GM21825 (cell line): Measurements from ENCODE around the gene PTBP1.

Source experiments
- ATAC-seq: cut with Tn5 transposase; IDR thresholded peaks from one replicate; pipeline ENCODE4 v1.9.1; 2021; ENCODE audit warnings: mild to moderate bottlenecking, moderate library complexity; ENCODE audit not compliant: unreplicated experiment

PTBP1 gene

DNA sequence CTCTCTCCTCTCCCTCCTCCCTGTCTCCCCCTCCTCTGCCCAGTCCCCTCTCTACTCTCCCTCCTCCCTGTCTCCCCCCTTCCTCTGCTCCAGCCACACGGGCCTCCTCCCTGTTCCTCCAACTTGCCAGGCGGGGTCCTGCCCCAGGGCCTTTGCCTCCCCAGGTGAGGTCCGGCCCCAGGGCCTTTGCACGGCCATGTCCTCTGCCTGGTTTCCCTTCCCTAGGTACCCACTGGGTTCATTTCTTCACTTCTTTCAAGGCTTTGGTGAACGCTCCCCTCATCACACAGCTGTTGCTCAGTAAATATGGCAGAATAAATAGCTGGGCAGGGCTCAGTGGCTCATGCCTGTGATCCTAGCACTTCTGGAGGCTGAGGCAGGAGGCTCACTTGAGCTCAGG is 25.2 kb upstream of the PTBP1 start:
- no peak for ATAC-seq

DNA sequence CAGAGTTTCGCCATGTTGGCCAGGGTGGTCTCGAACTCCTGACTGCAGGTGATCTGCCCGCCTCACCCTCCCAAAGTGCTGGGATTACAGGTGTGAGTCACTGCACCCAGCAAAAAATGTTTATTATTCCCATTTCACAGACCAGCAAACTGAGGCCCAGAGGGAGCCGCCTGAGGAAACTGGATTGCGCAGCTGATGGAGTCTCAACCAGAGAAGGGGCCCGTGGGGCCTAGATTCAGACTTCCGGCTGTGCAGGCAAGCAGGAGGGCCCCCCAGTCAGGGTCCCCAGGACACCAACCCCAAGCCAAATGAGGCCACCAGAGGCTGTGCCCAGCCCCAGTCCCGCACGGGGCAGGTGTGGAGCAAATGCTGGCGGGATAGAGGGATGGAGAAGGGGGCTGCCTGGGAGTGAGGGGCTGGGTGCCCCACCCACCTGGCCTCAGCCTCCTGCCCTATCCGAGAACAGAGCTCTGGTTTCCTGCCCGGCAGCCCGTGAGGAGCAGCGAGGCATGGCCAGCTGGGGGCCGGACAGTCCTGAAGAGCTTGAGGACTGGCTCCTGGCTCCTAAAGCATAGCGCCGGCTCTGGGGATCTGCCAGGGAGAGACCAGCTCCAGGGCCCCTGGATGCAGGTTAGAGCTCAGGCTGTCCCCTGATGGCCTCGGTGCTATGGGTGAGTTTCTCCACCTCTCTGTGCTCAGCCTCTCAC is 24.4 kb upstream of the PTBP1 start:
- ATAC-seq: no peak

DNA sequence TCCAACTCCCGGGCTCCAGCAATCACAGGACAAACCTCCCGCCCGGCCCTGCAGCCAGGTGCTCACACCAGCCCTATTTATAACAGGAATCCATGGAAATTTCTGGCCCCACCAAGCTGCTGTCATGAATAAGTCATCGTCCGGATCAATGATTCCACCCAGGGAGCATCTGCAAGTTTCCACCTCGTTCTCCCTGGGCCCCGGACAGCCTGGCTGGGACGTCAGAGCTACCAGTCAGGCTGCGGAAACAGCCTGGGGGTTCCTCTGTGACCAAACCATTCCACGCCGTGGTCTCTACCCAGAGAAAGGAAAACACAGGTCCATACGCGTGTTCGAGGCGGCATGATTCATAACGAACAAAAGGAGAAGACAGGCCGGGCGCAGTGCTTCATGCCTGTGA is 20.7 kb upstream of the PTBP1 start:
- ATAC-seq: no peak

DNA sequence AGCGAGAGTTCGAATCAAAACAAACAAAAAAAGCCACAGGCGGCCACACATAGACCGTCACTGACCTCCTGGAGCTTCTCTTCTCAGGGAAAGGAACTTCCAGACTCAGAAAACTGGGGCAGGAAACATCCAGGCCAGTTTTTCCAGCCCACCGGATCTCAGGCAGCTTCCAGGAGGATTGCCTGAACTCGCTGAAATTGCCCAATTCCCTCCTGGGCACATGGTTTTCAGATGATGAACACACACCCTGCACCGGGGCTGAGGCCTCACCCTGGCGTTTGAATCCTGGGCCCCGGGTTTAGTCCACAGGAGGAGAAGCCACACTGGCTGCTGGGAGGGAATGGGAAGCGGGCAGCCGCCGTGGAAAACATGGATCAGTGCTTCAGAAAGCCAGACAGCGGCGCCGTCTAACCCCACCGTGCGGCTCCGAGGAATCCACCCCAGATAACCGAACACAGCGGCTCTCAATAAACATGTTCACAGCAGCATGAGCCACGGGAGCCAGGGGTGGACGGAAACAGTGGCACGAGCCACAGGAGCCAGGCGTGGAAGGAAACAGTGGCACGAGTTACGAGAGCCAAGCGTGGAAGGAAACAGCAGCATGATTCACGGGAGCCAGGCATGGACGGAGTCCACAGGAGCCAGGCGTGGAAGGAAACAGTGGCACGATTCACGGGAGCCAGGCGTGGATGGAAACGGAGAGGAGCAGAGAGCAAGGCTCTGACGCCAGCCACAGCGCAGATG is 18.2 kb upstream of the PTBP1 start:
- ATAC-seq: no peak

DNA sequence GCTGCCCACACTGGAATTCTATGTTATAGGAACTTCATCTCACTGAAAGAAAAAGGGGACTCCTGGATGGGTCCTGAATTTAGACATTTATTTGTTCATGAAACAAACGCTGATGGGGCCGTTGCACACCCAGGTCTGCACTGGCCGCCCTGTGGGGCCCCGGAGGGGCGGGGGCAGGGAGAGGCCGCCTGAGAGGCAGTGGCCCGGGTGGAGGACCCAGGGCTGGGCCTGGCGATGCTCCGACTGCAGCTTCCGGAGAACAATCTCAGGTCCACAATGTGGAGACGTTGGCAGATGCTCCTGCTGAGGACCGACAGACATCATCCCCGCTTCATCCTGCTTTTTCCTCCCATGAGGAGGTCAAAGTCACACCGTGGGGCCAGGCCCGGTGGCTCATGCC is 16.3 kb upstream of the PTBP1 start:
- ATAC-seq: no peak

DNA sequence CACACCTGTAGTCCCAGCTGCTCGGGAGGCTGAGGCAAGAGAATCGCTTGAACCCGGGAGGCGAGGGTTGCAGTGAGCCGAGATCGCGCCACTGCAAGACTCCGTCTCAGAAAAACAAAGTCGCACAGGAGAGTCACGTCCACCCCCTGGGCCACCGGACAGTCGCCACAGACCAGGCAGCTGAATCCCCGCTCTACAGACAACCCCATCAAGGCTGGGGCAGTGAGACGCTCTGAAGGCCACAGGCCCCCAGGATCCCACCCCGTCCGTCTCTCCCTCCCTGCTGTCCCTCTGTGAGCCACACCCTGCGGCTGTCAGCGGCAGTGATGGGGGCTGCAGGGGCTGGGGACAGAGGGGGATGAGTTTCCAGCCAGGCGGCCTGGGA is 15.5 kb upstream of the PTBP1 start:
- no peak for ATAC-seq

DNA sequence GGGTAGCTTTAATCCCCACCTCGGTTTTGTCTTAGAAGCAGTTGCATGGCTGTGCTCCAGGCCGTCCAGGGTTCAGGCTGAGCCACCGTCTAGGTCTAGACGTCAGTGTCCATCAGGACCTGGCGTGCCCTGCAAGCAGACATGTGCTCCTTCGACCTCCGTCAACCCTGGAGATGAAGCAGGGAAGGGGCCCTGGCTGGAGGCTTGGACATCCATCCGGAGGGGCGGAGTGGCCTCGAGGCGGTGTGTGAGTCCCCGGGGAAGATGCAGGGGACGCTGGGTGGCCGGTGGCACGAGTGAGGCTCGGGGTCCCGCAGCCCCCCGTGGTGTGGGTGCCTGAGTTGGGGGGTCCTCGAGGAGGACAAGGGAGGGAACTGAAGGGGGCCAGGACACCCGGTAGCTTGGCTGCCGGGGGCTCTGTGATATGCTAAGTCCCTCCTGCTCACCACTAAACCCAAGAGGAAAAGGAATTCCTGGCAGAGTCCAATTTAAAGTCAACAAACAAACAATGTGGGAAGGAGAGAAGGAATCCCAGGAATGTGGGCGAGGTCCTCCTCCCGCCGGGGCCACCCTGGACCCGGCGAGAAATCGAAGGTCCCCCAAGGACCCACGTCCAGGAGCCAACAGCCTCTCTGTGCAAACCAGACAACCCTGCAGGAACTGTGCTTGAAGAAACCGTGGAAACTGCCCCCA is 14.9 kb upstream of the PTBP1 start:
- no peak for ATAC-seq

DNA sequence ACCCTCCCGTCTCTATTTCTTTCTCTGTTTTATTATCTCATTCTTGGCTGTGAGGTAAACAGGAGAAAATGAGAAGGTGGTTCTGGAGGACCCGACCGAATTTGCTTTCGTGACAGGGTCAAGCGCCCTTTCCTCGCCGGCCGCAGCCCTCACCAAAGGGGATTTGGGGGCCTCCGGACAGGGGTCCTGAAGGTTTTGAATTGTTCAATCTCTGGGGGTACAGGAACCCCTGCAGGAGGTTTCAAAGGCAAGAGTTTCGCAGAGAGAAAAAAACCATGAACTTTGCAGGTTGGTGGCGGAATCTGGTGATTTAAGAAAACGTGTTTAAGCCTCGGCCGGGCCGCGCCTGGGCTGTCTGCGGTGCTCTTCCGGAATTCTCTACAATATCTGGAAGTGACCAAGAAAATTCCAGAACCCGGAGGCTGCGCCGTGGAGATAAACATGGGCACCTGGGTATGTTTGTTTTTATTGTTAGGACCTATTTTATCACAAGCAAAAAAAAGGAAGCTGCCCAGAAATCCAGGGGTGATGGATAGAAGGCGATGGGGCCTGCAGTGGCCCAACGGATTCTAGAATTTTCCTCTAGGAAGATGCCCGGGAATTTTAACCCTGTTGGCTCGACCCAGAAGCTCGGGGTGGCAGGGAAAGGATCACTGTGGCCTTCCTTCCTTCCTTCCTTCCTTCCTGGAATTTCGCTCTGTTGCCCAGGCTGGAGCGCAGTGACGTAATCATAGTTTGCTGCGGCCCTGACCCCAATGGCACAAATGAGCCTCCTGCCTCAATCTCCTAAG is 14.2 kb upstream of the PTBP1 start:
- ATAC-seq: no peak

DNA sequence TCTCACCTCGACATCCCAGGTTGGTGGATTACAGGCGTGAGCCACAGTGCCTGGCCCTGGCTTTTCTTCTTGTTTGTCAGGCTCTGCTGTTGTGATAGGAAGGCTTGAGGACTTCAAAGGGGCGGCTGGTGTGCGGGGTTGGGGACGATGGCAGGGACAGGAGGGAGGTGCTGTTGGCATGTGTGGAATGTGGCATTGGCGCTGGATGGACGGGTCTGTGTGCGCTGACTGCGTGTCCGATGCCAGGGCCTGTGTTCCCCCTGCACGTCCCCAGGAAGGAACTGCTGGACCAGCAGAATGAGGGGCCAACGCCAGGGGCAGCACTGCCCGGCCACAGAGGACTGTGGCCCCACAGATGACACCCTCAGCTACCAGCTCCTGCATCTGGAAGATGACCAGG is 12.7 kb upstream of the PTBP1 start:
- ATAC-seq: no peak

DNA sequence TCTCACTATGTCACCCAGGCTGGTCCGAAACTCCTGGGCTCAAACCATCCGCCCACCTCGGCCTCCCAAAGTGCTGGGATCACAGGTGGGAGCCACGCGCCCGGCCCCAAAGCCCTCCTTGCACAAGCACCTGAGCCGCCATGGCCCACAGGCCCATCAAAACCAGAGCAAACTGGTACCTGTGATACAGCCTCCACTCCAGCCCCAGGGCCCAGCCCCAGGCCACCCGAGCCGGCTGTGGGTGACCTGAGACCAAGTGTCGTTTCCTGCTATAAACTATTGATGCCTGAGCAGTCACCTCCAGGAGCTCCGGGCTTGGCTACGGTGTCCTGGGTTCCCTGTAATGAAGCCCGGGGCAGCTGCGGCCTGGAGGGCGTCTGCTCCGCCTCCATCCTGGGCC is 9.7 kb upstream of the PTBP1 start:
- ATAC-seq: no peak

DNA sequence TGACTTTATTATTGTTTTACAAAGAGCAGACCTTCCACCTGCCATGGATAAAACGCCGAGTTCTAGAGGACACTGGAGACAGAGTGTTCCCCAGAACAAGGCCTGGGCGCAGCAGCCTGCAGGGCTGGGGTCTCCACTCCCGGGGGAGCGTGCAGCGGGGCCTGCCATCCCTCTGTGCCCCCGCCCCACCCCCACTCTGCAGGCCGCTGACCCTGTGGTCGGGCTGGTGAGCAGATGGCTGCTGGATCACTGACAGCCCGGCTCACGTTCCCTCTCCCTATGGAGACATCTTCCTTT is 8.6 kb upstream of the PTBP1 start:
- no peak for ATAC-seq

DNA sequence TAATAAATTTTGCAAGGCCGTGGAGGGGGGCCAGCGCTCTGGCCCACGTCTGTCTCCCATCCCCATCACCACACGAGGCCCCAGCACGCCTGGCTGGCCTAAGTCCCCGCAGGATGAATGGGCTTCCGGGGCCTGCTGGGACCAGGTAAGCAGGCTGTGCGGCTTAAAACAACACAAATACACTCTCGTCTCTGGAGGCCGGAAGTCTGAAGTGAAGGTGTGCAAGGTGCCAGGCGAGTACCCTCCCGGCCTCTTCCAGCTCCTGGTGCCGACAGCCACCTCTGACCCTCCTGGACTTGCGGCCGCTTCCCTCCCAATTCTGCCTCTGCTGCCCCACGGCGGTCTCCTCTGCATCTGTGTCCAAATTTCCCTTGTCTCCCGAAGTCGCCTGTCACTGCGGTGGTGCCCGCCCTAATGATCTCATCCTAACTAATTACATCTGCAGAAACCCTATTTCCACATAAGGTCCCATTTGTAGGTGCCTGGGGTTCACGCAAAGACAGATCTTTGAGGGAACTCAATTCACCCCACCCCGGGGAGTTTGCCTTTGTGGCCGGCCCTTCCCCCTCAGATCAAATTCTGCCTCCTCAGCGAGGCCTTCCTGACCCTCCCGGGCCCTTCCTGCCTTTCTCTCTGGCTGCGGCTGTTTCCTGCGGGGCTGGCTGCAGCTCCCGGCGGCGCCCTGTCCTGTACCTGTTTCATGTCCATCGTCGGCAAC is 8.1 kb upstream of the PTBP1 start:
- ATAC-seq: no peak

DNA sequence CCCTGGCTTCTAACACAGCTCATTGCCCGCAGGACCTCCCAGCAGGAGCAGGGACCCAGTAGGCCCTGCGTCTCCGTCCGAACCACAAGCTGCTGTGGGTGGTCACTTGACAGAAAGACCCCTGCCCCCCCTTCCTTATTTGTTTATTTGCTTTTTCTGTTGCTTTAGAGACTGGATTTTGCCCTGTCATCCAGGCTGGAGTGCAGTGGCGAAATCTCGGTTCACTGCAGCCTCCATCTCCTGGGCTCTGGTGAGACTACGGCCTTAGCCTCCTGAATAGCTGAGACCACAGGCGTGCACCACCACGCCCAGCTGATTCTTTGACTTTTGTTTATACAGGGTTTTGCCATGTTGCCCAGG is 7.6 kb upstream of the PTBP1 start:
- no peak for ATAC-seq

DNA sequence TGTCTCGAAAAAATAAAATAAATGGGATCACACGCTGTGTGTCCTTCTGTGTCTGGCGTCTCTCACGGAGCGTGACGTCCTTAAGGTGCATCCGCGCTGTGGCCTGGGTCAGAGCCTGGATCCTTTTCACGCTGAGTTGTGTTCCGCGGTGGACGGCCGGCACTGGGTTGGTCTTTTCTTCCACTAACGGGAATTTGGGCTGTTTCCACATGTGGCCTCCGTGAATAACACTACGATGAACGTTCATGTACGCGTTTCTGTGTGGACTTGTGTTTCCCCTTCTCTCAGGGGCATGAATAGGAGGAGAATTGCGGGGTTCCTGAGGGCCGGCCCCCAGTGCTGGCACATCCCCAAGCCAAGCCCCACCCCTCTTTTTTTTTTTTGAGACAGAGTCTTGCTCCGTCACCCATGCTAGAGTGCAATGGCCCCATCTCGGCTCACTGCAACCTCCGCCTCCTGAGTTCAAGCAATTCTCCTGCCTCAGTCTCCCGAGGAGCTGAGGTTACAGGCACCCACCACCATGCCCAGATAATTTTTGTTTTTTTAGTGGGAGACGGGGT is 6.2 kb upstream of the PTBP1 start:
- ATAC-seq: no peak

DNA sequence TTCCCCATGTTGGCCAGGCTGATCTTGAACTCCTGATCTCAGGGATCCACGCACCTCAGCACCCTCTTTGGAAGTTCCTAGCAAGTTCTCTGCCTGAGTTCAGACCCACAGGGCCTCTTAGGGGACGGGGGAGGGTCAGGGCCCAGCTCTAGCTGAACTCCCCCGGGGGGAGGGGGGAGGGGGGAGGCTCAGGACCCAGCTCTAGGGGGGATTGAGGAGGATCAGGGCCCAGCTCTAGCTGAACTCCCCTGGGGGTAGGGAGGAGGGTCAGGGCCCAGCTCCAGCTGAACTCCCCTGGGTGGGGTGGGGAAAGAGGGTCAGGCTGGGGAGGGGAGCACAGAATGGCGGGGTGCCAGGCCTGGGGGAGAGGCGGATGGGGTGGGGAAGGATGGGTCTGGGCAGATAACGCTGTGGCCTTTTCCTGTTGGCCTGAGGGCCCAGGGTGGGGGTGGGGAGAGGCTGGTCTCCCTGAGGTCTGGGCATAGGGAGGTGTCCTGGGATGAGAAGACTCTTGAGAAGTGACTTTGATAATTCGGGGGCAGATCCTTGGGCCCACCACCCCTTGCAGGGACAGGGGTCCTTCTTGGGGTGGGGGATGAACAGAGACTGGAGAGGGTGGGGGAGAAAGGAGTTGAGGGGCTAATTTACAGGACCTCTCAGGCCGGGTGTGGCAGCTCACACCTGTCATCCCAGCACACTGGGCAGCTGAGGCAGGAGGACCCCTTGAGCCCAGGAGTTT is 5.5 kb upstream of the PTBP1 start:
- no peak for ATAC-seq

DNA sequence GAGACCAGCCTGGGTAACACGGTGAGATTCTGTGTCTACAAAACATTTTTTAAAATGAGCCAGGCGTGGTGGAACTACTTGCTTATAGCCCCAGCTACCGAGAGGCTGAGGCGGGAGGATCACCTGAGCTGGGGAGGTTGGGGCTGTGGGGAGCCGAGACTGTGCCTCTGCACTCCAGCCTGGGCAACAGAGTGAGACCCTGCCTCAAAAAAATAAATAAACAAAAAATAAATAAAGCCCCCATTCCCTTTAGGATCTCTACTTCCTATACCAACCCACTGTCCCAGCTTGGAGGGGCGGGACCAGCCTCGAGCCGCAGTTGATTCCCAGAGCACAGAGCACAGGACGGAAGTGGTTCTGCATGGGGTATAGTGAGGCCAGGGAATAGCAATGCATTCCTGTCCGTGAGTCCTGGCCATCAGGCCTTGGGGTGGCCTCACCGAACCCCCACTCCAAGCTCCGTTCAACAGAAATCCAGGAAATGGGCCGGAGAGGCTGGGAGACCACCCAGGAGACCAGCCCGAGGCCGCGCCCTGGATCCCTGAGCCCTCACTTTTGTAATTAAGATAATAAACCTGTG is 4.9 kb upstream of the PTBP1 start:
- ATAC-seq: no peak

DNA sequence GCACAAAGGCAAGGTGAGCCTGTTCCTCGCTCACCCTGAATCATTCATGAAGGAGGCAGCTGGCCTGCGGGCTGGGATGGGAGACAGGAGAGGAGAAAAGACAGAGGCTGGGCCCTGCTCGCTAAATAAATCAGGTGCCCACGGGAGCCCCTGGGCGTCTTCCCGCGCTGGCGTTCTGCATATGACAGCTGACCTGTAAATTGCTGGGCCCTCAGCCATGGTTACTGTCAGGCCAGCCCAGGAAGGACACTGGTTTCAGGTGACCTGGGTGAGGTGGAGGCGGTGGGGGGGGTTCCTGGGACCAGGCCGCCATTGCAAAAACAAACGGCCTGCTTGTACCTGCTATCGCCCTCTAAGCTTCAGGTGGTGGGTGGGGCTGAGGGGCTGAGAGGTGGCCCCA is 3.4 kb upstream of the PTBP1 start:
- no peak for ATAC-seq

DNA sequence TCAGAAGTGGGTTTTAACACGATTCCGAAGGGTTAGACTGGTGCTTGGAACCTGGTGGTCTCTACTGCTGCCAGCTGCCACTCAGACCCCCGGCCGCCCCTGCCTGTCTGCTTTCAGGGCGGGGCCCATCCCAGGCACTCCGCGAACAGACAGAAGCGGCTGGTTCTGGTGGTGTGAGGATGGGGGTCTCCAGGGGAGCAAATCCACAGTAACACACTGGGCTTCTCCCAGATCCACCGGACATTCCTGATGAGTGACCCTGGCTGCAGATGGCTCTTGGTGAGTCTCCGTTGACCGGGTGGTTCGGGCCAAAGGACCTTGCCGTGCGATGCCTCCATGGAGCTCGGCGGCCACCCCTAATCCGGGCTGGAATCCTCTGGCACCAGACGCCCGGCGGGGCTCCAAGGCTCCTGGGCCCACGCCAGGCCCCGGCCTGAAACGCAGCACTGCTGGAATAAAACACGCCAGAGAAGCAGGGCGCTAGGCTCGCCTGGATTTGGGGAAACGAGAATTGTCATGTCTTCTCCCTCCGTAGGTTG is 2.1 kb upstream of the PTBP1 start:
- no peak for ATAC-seq
